Epithelial cell of alveolus of lung (primary cell): ENCODE measurements around the gene CSN2. TPM values are rescaled to one million over a fixed set of nuclear protein-coding genes. Genes with fewer than 3 reads are reported as not detected.

Experiments
- total RNA-seq: library from RNA; depleted of rRNA; stranded (reverse); fragments of >200 nt; gene quantifications from 2 replicates; pipeline ENCODE4 v1.2.1, GENCODE V29; 2015

The CSN2 gene, protein sequence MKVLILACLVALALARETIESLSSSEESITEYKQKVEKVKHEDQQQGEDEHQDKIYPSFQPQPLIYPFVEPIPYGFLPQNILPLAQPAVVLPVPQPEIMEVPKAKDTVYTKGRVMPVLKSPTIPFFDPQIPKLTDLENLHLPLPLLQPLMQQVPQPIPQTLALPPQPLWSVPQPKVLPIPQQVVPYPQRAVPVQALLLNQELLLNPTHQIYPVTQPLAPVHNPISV
- not detected in 2 replicates for total RNA-seq

DNA sequence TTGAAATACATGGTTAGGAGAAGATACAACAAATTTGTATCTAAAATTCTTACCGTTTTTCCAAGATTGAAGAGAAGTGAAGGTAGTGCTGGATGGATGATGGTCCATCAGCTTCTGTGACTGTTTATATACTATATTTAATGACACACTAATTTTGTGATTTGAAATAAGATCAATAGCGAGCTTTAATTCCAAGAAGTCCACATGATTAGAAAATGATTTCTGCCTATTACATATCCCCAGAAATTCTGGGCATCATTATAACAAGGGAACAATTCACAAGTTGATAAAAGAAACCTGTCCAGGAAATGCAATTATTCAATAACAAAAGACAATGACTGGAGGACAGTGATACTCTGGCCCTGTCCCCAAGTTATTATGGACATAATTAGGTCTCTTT is at the start of gene CSN2:
TSS of gene CSN2 (minus strand) at position 101 of the 400 bp plus-strand sequence. CDS start 4,733 bp downstream, outside the sequence.

DNA sequence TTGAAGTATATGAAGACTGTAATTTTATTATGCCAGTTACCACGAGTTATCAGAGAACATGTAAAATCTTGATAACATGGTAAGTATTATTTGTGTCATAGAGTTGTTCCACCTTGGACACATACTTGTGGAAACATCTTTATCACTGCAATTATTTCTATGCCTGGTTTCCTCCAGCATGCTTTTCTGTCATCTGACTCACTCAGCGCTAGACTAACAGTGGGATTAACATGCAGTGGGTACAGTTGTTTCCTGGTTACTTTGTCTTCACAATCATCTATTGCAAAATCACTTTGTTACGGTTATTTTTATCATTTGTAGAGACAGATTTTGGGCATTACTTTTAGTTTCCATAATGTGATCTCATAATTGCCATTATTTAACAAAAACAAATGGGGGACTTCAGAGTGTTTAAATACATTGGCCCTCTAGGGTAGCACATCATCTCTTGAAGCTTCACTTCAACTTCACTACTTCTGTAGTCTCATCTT is 30.0 kb upstream of the CSN2 start, which contains the start of gene STATH:
TSS of gene STATH (plus strand) at position 441 of the 491 bp plus-strand sequence. CDS start 2,472 bp downstream, outside the sequence.

DNA sequence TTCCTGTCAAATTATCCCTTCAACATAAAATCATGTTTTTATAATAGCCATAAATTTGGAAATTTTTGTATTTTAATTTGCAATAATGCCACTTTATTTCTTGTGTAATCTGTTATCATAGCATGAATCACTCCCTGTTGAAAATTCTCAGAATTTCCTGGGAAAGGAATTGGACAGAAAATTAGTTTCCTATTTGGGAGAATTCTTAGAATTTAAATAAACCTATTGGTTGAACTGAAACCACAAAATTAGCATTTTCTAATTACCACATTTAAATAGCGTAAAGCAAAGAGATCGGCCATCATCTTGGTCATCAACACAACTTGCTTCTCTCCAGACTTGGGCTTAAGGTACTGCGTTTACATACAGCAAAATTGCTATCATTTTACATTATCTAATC is 34.8 kb downstream of the CSN2 start, which contains the start of gene CSN1S1:
TSS of gene CSN1S1 (plus strand) at position 301 of the 400 bp plus-strand sequence. CDS start 1,488 bp downstream, outside the sequence.

Other genes with a start within 250 kb of the CSN2 start
- 0.52 and 1.0 TPM in 2 replicates for gene SULT1B1, start 205.1 kb downstream of the CSN2 start, total RNA-seq
- 13.6 and 23.7 TPM in 2 replicates for gene SULT1E1, start 105.6 kb downstream of the CSN2 start, total RNA-seq
- gene CSN1S1, start 34.7 kb downstream of the CSN2 start, total RNA-seq, result not detected in 2 replicates
- 0.80 TPM in 1 of 2 replicates, not detected in the other for gene STATH, start 30.2 kb upstream of the CSN2 start, total RNA-seq
- gene HTN3, start 62.7 kb upstream of the CSN2 start, total RNA-seq, result not detected in 2 replicates
- not detected in 2 replicates for gene HTN1, start 84.7 kb upstream of the CSN2 start, total RNA-seq
- gene PRR27, start 188.5 kb upstream of the CSN2 start, total RNA-seq, result not detected in 2 replicates
- not detected in 2 replicates for gene ODAM, start 230.0 kb upstream of the CSN2 start, total RNA-seq